Measurements from ENCODE around the gene KRT2. TPM values are rescaled to one million over a fixed set of nuclear protein-coding genes. Genes with fewer than 3 reads are reported as not detected.

Gene KRT2
- total RNA-seq, 1 experiment from 2014 or later = not detected

DNA sequence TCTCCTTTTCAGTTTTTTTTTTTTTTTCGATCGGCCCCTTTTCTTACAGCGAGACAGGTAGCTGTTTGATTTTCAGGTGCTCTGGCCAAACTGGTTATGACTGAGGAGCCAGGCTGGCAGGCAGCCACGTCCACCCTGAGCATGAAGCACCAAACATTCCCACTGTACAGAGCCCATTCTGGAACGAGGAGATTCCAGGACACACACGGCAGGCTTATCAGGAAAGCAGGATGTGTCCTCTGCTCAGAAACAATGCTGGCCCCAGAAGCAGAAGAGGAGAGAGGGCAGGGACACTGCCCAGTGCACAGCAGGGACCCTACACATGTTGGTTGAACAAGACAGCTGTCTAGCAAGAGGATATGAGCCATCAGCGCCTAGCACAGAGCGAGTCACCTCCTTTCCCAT, 3.7 kb upstream of the KRT2 start:
- CTCF ChIA-PET = interaction anchor here (0.6 to 1.3 kb wide), 6 partner anchors 9 to 300 kb away, joined by 3 to 7 read pairs (median 4); no protein-coding TSS in a partner anchor
- BruUV-seq (replicated peaks) = no TSS peak
- Mint-ChIP-seq H3K9me3 (ENCODE audit: unreplicated experiment) (no peaks in the 10 kb centered on the region), H3K27me3 (ENCODE audit: insufficient read depth, unreplicated experiment) (peaks cover 65% of the 10 kb centered on the region), H3K4me1 (ENCODE audit: insufficient read depth, unreplicated experiment) (peaks cover 7% of the 10 kb centered on the region), H3K36me3 (ENCODE audit: insufficient read depth, unreplicated experiment) (no peaks in the 10 kb centered on the region), H3K4me3 (ENCODE audit: unreplicated experiment) (no peak overlapping the region), H3K27ac (ENCODE audit: low read depth, unreplicated experiment) (no peak overlapping the region)
- POLR2A ChIA-PET = interaction anchor here (1.4 kb wide), 1 partner anchor 10 kb away, joined by 3 read pairs; no protein-coding TSS in a partner anchor
- peak; percentile 13 for DNase-seq (ENCODE audit: unreplicated experiment)
- intact Hi-C loops (cut with micrococcal nuclease) = no loop called here
- no peak for TF ChIP-seq CTCF (IDR thresholded peaks at IDR 0.05; ENCODE audit: unreplicated experiment)

- BruUV-seq (replicated peaks) = no TSS peak
- H3K9me3 Mint-ChIP-seq (ENCODE audit: unreplicated experiment) = no peaks in the 10 kb centered on the region
- ChIA-PET POLR2A (interaction anchor here (0.7 to 1.4 kb wide), 2 partner anchors 10 to 75 kb away, joined by 3 read pairs; no protein-coding TSS in a partner anchor), CTCF (interaction anchor here (0.6 to 1.3 kb wide), 7 partner anchors 8 to 301 kb away, joined by 3 to 7 read pairs (median 4); no protein-coding TSS in a partner anchor)
- no peak overlapping the region for H3K4me3 Mint-ChIP-seq (ENCODE audit: unreplicated experiment)
- H3K36me3 Mint-ChIP-seq (ENCODE audit: insufficient read depth, unreplicated experiment) = no peaks in the 10 kb centered on the region
- no peak overlapping the region for H3K27ac Mint-ChIP-seq (ENCODE audit: low read depth, unreplicated experiment)
- peak; percentile 28 for DNase-seq (ENCODE audit: unreplicated experiment)
- peaks cover 7% of the 10 kb centered on the region for H3K4me1 Mint-ChIP-seq (ENCODE audit: insufficient read depth, unreplicated experiment)
- H3K27me3 Mint-ChIP-seq (ENCODE audit: insufficient read depth, unreplicated experiment) = peaks cover 69% of the 10 kb centered on the region
- intact Hi-C loops (cut with micrococcal nuclease) = no loop called here
- TF ChIP-seq CTCF (IDR thresholded peaks at IDR 0.05; ENCODE audit: unreplicated experiment) = no peak
Observed at GRCh38 chr12:52655251-52655650, 3.2 kb upstream of the KRT2 start.

- no peak for TF ChIP-seq CTCF (IDR thresholded peaks at IDR 0.05; ENCODE audit: unreplicated experiment)
- Mint-ChIP-seq H3K4me1 (ENCODE audit: insufficient read depth, unreplicated experiment) (peaks cover 4% of the 10 kb centered on the region), H3K36me3 (ENCODE audit: insufficient read depth, unreplicated experiment) (no peaks in the 10 kb centered on the region), H3K27ac (ENCODE audit: low read depth, unreplicated experiment) (no peak overlapping the region), H3K9me3 (ENCODE audit: unreplicated experiment) (no peaks in the 10 kb centered on the region), H3K27me3 (ENCODE audit: insufficient read depth, unreplicated experiment) (peaks cover 50% of the 10 kb centered on the region), H3K4me3 (ENCODE audit: unreplicated experiment) (no peak overlapping the region)
- no peak for DNase-seq (ENCODE audit: unreplicated experiment)
- intact Hi-C loops (cut with micrococcal nuclease) = no loop called here
- POLR2A ChIA-PET = no interaction called here
- CTCF ChIA-PET = no interaction called here
- no TSS peak for BruUV-seq (replicated peaks)
Observed at GRCh38 chr12:52650520-52651081, 1.4 kb downstream of the KRT2 start.

- Mint-ChIP-seq H3K4me1 (ENCODE audit: insufficient read depth, unreplicated experiment) (no peaks in the 10 kb centered on the region), H3K4me3 (ENCODE audit: unreplicated experiment) (no peak overlapping the region), H3K27me3 (ENCODE audit: insufficient read depth, unreplicated experiment) (peaks cover 35% of the 10 kb centered on the region), H3K9me3 (ENCODE audit: unreplicated experiment) (no peaks in the 10 kb centered on the region), H3K36me3 (ENCODE audit: insufficient read depth, unreplicated experiment) (no peaks in the 10 kb centered on the region), H3K27ac (ENCODE audit: low read depth, unreplicated experiment) (no peak overlapping the region)
- no TSS peak for BruUV-seq (replicated peaks)
- no peak for DNase-seq (ENCODE audit: unreplicated experiment)
- CTCF ChIA-PET = interaction anchor here (0.6 kb wide), 1 partner anchor 624 kb away, joined by 4 read pairs; no protein-coding TSS in a partner anchor
- intact Hi-C loops (cut with micrococcal nuclease) = no loop called here
- POLR2A ChIA-PET = no interaction called here
- no peak for TF ChIP-seq CTCF (IDR thresholded peaks at IDR 0.05; ENCODE audit: unreplicated experiment)
Observed at GRCh38 chr12:52649066-52649465, 2.9 kb downstream of the KRT2 start.
